GM10266 (cell line): ENCODE results near the gene BPGM.

Source experiments
- DNase-seq: peaks from one replicate; pipeline ENCODE4 v3.0.0; 2012; ENCODE audit errors: extremely low spot score
- TF ChIP-seq, protein P1 (sequence below): IDR thresholded peaks from 2 replicates; pipeline ENCODE4 v1.5.1; 2012; ENCODE audit warnings: mild to moderate bottlenecking, low read depth; ENCODE audit not compliant: control insufficient read depth, insufficient read depth; ENCODE audit errors: missing control alignments

BPGM gene

GRCh38 chr7:134705716-134706115, 59.1 kb downstream of the BPGM start:
- no peak for DNase-seq
- TF ChIP-seq, protein P1, sequence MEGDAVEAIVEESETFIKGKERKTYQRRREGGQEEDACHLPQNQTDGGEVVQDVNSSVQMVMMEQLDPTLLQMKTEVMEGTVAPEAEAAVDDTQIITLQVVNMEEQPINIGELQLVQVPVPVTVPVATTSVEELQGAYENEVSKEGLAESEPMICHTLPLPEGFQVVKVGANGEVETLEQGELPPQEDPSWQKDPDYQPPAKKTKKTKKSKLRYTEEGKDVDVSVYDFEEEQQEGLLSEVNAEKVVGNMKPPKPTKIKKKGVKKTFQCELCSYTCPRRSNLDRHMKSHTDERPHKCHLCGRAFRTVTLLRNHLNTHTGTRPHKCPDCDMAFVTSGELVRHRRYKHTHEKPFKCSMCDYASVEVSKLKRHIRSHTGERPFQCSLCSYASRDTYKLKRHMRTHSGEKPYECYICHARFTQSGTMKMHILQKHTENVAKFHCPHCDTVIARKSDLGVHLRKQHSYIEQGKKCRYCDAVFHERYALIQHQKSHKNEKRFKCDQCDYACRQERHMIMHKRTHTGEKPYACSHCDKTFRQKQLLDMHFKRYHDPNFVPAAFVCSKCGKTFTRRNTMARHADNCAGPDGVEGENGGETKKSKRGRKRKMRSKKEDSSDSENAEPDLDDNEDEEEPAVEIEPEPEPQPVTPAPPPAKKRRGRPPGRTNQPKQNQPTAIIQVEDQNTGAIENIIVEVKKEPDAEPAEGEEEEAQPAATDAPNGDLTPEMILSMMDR: no peak

DNA sequence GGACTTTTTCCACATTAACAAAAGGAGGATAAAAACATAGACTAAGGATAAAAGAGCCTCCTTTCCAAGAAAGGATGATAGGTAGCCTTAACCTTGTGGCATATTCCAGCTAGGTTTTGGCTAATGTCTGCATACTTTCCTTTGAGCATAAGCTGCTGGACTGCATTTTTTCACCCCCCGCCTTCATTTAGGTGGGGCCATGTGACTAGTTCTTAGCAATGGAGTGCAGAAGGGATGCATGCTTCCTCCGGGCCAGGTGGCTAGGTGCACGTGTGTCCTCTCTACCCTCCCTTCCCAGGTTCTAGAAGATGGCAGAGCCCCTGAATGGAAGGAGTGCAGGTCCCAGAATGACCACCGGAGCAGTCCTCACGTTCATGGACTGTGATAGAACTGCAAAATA, 59.8 kb downstream of the BPGM start:
- DNase-seq: no peak
- TF ChIP-seq, protein P1: no peak

DNA sequence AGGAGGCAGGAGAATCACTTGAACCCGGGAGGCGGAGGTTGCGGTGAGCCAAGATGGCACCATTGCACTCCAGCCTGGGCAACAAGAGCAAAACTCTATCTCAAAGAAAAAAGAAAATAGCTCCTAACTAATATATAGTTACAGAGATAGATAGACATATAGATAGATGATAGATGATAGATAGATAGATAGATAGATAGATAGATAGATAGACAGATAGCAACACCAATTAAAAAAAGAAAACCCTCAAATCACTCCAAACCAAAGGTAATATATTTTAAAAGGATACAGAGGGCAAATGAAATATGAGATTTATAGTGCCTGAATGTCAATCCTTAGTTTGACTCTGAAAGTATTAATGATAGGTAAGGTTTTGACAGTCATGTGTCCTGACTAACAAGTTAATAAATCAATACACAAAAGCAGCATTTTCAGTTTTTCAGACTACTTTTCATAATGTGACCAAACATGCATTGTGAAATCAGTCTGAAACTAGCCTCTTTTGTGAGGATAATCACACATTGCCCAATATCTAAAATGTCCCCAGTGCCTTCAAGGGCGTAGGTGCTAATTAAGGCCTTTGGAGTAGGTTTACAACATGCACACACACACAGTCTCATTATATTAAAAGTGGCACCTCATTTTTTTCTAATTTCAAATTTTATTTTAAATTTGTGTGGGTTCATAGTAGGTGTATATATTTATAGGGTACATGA, 61.2 kb downstream of the BPGM start:
- TF ChIP-seq, protein P1: no peak
- DNase-seq: no peak

DNA sequence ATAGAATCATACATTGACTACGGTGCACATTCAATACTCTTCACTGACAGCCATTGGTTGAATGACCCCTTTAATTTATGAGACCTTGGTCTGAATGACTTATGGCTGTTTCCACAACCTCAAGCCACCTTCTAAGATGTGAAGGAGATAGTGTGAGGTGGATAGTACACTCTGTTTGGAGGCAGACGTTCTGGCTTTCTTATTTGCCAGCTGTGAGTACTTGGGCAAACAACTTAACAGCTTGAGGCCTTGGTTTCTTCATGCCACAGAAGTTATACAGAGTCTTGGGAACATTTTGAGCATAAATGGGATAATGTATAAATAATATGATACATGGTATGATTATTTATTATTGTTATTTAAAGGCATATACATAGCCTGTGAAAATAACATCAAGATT, 62.0 kb downstream of the BPGM start:
- TF ChIP-seq, protein P1: no peak
- DNase-seq: no peak

GRCh38 chr7:134709197-134709596, 62.5 kb downstream of the BPGM start:
- no peak for DNase-seq
- TF ChIP-seq, protein P1: no peak

DNA sequence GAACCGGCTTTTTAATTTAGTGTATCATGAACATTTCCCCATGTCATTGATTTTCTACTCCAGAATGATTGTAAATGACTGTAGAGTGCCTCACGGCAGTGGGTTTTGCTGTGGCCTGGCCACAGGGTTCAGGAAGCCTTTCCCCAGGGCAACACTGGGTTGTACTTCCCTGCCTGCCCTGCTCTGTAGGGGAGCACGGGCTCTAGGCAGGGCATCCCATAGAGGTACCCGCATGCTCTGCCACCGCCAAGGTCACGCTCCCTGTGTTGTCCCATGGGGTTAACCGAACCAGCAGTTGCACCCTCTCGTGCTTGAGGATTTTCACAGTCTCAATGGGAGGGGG, 63.8 kb downstream of the BPGM start:
- DNase-seq: no peak
- TF ChIP-seq, protein P1: no peak

DNA sequence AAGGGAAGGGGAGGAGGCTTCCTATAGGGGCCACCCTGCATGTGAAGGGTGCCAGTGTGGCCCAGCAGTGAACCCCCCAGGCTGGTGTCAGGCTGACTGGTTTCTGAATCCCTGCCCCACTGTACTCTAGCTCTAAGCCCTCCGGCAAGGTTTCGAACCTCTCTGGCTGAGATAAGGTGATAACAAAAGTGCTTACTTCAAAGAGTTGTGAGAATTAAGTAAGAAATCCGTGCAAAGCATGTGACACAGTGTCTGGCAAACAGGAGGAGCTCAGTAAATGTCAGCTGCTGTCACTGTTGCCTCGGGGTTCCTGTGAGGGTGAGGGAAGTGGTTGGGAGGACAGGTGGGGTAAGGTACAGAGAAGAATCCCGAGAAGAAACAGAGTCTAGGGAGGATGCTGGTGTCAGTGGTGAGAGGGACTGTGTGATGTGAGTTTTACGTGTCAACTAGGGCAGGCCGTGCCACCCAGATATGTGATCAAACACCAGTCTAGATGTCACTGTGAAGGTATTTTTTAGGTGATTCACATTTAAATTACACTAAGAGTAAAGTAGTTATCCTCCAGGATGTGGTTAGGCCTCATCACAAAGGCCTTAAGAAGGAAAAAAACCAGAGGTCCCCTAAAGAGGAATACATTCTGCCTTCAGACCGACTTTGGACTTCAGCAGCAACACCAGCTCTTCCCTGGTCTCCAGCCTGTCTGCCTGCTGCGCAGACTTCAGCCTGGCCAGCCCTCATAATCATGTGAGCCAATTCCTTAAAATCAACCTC, 64.4 kb downstream of the BPGM start:
- TF ChIP-seq, protein P1: no peak
- no peak for DNase-seq
